Retinal pigment epithelial cell (primary cell): Measurements from ENCODE around the gene MSANTD7.
"Not testable (repeated sequence)": the region's sequence is repeated elsewhere in the genome, so short reads cannot be mapped to it uniquely, and the experiment has no call there.

Experiments used
- DNase-seq: peaks from one replicate; pipeline ENCODE4 v3.0.0-alpha.2; 2010; ENCODE audit warnings: low read depth
- H3K4me3 ChIP-seq: 2 replicates; pipeline ENCODE4 v1.5.1; 2011; ENCODE audit warnings: mild to moderate bottlenecking, low read length, control low read depth, moderate library complexity
- CTCF ChIP-seq: conservative IDR thresholded peaks from 2 replicates; pipeline ENCODE4 v1.5.1; 2011; ENCODE audit warnings: low read depth, low read length, control low read depth, inconsistent platforms

MSANTD7 gene

GRCh38 chr10:14810969-14811953, 26.8 kb upstream of the MSANTD7 start:
- TF ChIP-seq CTCF = peak; percentile 2
- DNase-seq = no peak
- H3K4me3 ChIP-seq = no peak overlapping the region

GRCh38 chr10:14812271-14812670, 25.8 kb upstream of the MSANTD7 start:
- TF ChIP-seq CTCF = no peak
- no peak for DNase-seq
- H3K4me3 ChIP-seq = no peak overlapping the region

GRCh38 chr10:14815681-14816080, 22.4 kb upstream of the MSANTD7 start:
- TF ChIP-seq CTCF = no peak
- DNase-seq = no peak
- no peak overlapping the region for H3K4me3 ChIP-seq

- not testable (repeated sequence) for DNase-seq
Observed at GRCh38 chr10:14816717-14817116, 21.4 kb upstream of the MSANTD7 start.

GRCh38 chr10:14820010-14820774, 17.9 kb upstream of the MSANTD7 start:
- DNase-seq = peak; percentile 49
- no peak overlapping the region for H3K4me3 ChIP-seq
- no peak for TF ChIP-seq CTCF

More at GRCh38 chr10:14816717-14817116, 21.4 kb upstream of the MSANTD7 start:
- H3K4me3 ChIP-seq = not testable (repeated sequence)

- TF ChIP-seq CTCF = no peak
- DNase-seq = no peak
- H3K4me3 ChIP-seq = no peak overlapping the region
Observed at GRCh38 chr10:14820775-14821154, 17.3 kb upstream of the MSANTD7 start.

- no peak overlapping the region for H3K4me3 ChIP-seq
- DNase-seq = no peak
- no peak for TF ChIP-seq CTCF
Observed at GRCh38 chr10:14821635-14822375, 16.3 kb upstream of the MSANTD7 start.
